Measurements from ENCODE around the gene PDE6G.
"Not testable (repeated sequence)": the region's sequence is repeated elsewhere in the genome, so short reads cannot be mapped to it uniquely, and the experiment has no call there.

Gene PDE6G

GRCh38 chr17:81680150-81680549 is 23.8 kb upstream of the PDE6G start:
- Mint-ChIP-seq H3K4me1 (ENCODE audit: low read depth) (peaks cover 34% of the 10 kb centered on the region), H3K4me3 (no peak overlapping the region), H3K9me3 (no peaks in the 10 kb centered on the region), H3K27me3 (no peaks in the 10 kb centered on the region), H3K36me3 (ENCODE audit: low read depth) (peaks cover 57% of the 10 kb centered on the region), H3K27ac (peak overlapping the region; percentile 33)
- DNase-seq: no peak

- no peaks in the 10 kb centered on the region for H3K9me3 Mint-ChIP-seq
- H3K36me3 Mint-ChIP-seq (ENCODE audit: low read depth): peaks cover 64% of the 10 kb centered on the region
- H3K27ac Mint-ChIP-seq: no peak overlapping the region
- no peaks in the 10 kb centered on the region for H3K27me3 Mint-ChIP-seq
- DNase-seq: no peak
- peaks cover 15% of the 10 kb centered on the region for H3K4me1 Mint-ChIP-seq (ENCODE audit: low read depth)
- no peak overlapping the region for H3K4me3 Mint-ChIP-seq
Measured at GRCh38 chr17:81676906-81677305, 20.6 kb upstream of the PDE6G start.

GRCh38 chr17:81675515-81676221 is 19.3 kb upstream of the PDE6G start:
- not testable (repeated sequence) for H3K27ac Mint-ChIP-seq; H3K27me3 Mint-ChIP-seq; H3K4me1 Mint-ChIP-seq (ENCODE audit: low read depth); H3K4me3 Mint-ChIP-seq; H3K9me3 Mint-ChIP-seq
- DNase-seq: peak; percentile 61
- H3K36me3 Mint-ChIP-seq (ENCODE audit: low read depth): peaks cover 67% of the 10 kb centered on the region

- no peak for DNase-seq
Measured at GRCh38 chr17:81673561-81674258, 17.4 kb upstream of the PDE6G start.

GRCh38 chr17:81672954-81673353 is 16.6 kb upstream of the PDE6G start:
- no peak overlapping the region for H3K4me3 Mint-ChIP-seq
- H3K9me3 Mint-ChIP-seq: no peaks in the 10 kb centered on the region
- no peak for DNase-seq
- H3K27ac Mint-ChIP-seq: peak overlapping the region; percentile 11
- peaks cover 86% of the 10 kb centered on the region for H3K36me3 Mint-ChIP-seq (ENCODE audit: low read depth)
- no peaks in the 10 kb centered on the region for H3K27me3 Mint-ChIP-seq
- H3K4me1 Mint-ChIP-seq (ENCODE audit: low read depth): peaks cover 22% of the 10 kb centered on the region

More at GRCh38 chr17:81673561-81674258, 17.4 kb upstream of the PDE6G start:
- Mint-ChIP-seq H3K4me1 (ENCODE audit: low read depth) (peaks cover 15% of the 10 kb centered on the region), H3K36me3 (ENCODE audit: low read depth) (peaks cover 78% of the 10 kb centered on the region), H3K27me3 (no peaks in the 10 kb centered on the region), H3K4me3 (no peak overlapping the region), H3K9me3 (no peaks in the 10 kb centered on the region), H3K27ac (peak overlapping the region; percentile 22)

GRCh38 chr17:81672504-81672903 is 16.2 kb upstream of the PDE6G start:
- no peak overlapping the region for H3K4me3 Mint-ChIP-seq
- peaks cover 26% of the 10 kb centered on the region for H3K4me1 Mint-ChIP-seq (ENCODE audit: low read depth)
- no peaks in the 10 kb centered on the region for H3K9me3 Mint-ChIP-seq
- no peak overlapping the region for H3K27ac Mint-ChIP-seq
- peaks cover 89% of the 10 kb centered on the region for H3K36me3 Mint-ChIP-seq (ENCODE audit: low read depth)
- no peaks in the 10 kb centered on the region for H3K27me3 Mint-ChIP-seq
- DNase-seq: no peak

- Mint-ChIP-seq H3K27ac (peak overlapping the region; percentile 94), H3K36me3 (ENCODE audit: low read depth) (peaks cover 84% of the 10 kb centered on the region), H3K4me1 (ENCODE audit: low read depth) (peaks cover 53% of the 10 kb centered on the region), H3K9me3 (no peaks in the 10 kb centered on the region), H3K27me3 (no peaks in the 10 kb centered on the region), H3K4me3 (peak overlapping the region; percentile 95)
- DNase-seq: no peak
Measured at GRCh38 chr17:81667754-81668153, 11.4 kb upstream of the PDE6G start.

- Mint-ChIP-seq H3K36me3 (ENCODE audit: low read depth) (peaks cover 72% of the 10 kb centered on the region), H3K27me3 (no peaks in the 10 kb centered on the region), H3K27ac (peak within 1 kb of the TSS; percentile 99), H3K9me3 (no peaks in the 10 kb centered on the region), H3K4me3 (peak within 1 kb of the TSS; percentile 95), H3K4me1 (ENCODE audit: low read depth) (peaks cover 60% of the 10 kb centered on the region)
- DNase-seq: peak; percentile 95
Measured at GRCh38 chr17:81666342-81667191, 10.2 kb upstream of the PDE6G start, which contains the start of the genes CCDC137 and OXLD1. Gene CCDC137, plus strand, starts transcription at chr17:81666737. Its CDS starts 30 bp downstream, at chr17:81666767. Gene OXLD1, minus strand, starts transcription at chr17:81666605. Its CDS starts 28 bp downstream, at chr17:81666577.

GRCh38 chr17:81666092-81666341 is 9.7 kb upstream of the PDE6G start:
- Mint-ChIP-seq H3K27me3 (no peaks in the 10 kb centered on the region), H3K4me1 (ENCODE audit: low read depth) (peaks cover 60% of the 10 kb centered on the region), H3K4me3 (peak overlapping the region; percentile 95), H3K36me3 (ENCODE audit: low read depth) (peaks cover 67% of the 10 kb centered on the region), H3K27ac (peak overlapping the region; percentile 99), H3K9me3 (no peaks in the 10 kb centered on the region)
- no peak for DNase-seq

GRCh38 chr17:81665205-81666091 is 9.1 kb upstream of the PDE6G start:
- peak overlapping the region; percentile 99 for H3K27ac Mint-ChIP-seq
- H3K4me3 Mint-ChIP-seq: peak overlapping the region; percentile 95
- H3K4me1 Mint-ChIP-seq (ENCODE audit: low read depth): peaks cover 60% of the 10 kb centered on the region
- H3K9me3 Mint-ChIP-seq: no peaks in the 10 kb centered on the region
- no peaks in the 10 kb centered on the region for H3K27me3 Mint-ChIP-seq
- peak; percentile 82 for DNase-seq
- H3K36me3 Mint-ChIP-seq (ENCODE audit: low read depth): peaks cover 61% of the 10 kb centered on the region

- peak overlapping the region; percentile 99 for H3K27ac Mint-ChIP-seq
- no peaks in the 10 kb centered on the region for H3K9me3 Mint-ChIP-seq
- peak; percentile 43 for DNase-seq
- peaks cover 54% of the 10 kb centered on the region for H3K4me1 Mint-ChIP-seq (ENCODE audit: low read depth)
- H3K27me3 Mint-ChIP-seq: no peaks in the 10 kb centered on the region
- H3K4me3 Mint-ChIP-seq: peak overlapping the region; percentile 95
- peaks cover 47% of the 10 kb centered on the region for H3K36me3 Mint-ChIP-seq (ENCODE audit: low read depth)
Measured at GRCh38 chr17:81664051-81664470, 7.7 kb upstream of the PDE6G start.

- H3K27me3 Mint-ChIP-seq: no peaks in the 10 kb centered on the region
- H3K36me3 Mint-ChIP-seq (ENCODE audit: low read depth): peaks cover 27% of the 10 kb centered on the region
- H3K9me3 Mint-ChIP-seq: no peaks in the 10 kb centered on the region
- H3K4me1 Mint-ChIP-seq (ENCODE audit: low read depth): peaks cover 43% of the 10 kb centered on the region
- no peak overlapping the region for H3K4me3 Mint-ChIP-seq
- DNase-seq: no peak
- peak overlapping the region; percentile 99 for H3K27ac Mint-ChIP-seq
Measured at GRCh38 chr17:81662002-81662401, 5.7 kb upstream of the PDE6G start.

- Mint-ChIP-seq H3K36me3 (ENCODE audit: low read depth) (peaks cover 15% of the 10 kb centered on the region), H3K9me3 (no peaks in the 10 kb centered on the region), H3K4me3 (no peak overlapping the region), H3K4me1 (ENCODE audit: low read depth) (peaks cover 40% of the 10 kb centered on the region), H3K27ac (peak overlapping the region; percentile 47), H3K27me3 (no peaks in the 10 kb centered on the region)
- no peak for DNase-seq
Measured at GRCh38 chr17:81660441-81660840, 4.1 kb upstream of the PDE6G start.

- Mint-ChIP-seq H3K4me1 (ENCODE audit: low read depth) (peaks cover 27% of the 10 kb centered on the region), H3K9me3 (no peaks in the 10 kb centered on the region), H3K27ac (no peak overlapping the region), H3K36me3 (ENCODE audit: low read depth) (peaks cover under 1% of the 10 kb centered on the region), H3K27me3 (peaks cover 3% of the 10 kb centered on the region), H3K4me3 (no peak overlapping the region)
- no peak for DNase-seq
Measured at GRCh38 chr17:81659038-81659437, 2.7 kb upstream of the PDE6G start.

Measured in activated T-cell treated with anti-CD3 and anti-CD28 coated beads, Interleukin-2, amount 50 U/mL, for 24 hours (primary cell).